Thyroid gland (tissue), 4 donors: ENCODE results near the gene DUOX1. TPM values are rescaled to one million over a fixed set of nuclear protein-coding genes. Genes with fewer than 3 reads are reported as not detected.

Experiments
- DNase-seq, 2 donors: peaks; one replicate each; pipeline ENCODE4 v3.0.0-alpha.2; 2019
- H3K27ac ChIP-seq, 3 donors: fragments of 200-600 bp; sonication (generic); 1 replicate in 2 of 3; 2 replicates in 1 of 3; pipeline ENCODE4 v1.5.1; 2016 to 2019; ENCODE audit warnings: mild to moderate bottlenecking in 1 of 3, moderate library complexity in 1 of 3
- H3K27me3 ChIP-seq: fragments of 200-600 bp; sonication (generic); one replicate; pipeline ENCODE4 v1.5.1; 2019
- H3K36me3 ChIP-seq, 2 donors: fragments of 200-600 bp; sonication (generic); one replicate each; pipeline ENCODE4 v1.5.1; 2016 to 2019
- H3K4me1 ChIP-seq, 2 donors: fragments of 200-600 bp; sonication (generic); one replicate each; pipeline ENCODE4 v1.5.1; 2017 to 2019
- H3K4me3 ChIP-seq, 3 donors: fragments of 200-600 bp; sonication (generic); replicated peaks in 1 of 3; 1 replicate in 2 of 3; 2 replicates in 1 of 3; pipeline ENCODE4 v1.5.1; 2016; ENCODE audit warnings: mild to moderate bottlenecking in 1 of 3
- H3K9me3 ChIP-seq: fragments of 200-600 bp; sonication (generic); one replicate; pipeline ENCODE4 v1.5.1; 2017
- POLR2A ChIP-seq, 2 donors: fragments of 450-650 bp; IDR thresholded peaks; one replicate each; pipeline ENCODE4 v1.6.1; 2017; ENCODE audit warnings: antibody characterized with exemption in 2 of 2, mild to moderate bottlenecking in 2 of 2, moderate library complexity in 1 of 2
- WGBS, 2 donors: methylation state at CpG; one replicate each; pipeline ENCODE4 v1.1.5; 2017; 5-methylcytosine and 5-hydroxymethylcytosine counted together
- intact Hi-C: fragments of 100-400 bp; cut with DNase I; formaldehyde crosslinking; loops from one replicate; pipeline ENCODE4 v1.15.1; 2023
- total RNA-seq, 4 donors: library from RNA; depleted of rRNA; stranded (reverse); fragments of >200 nt; gene quantifications; one replicate each; pipeline ENCODE4 v1.2.3, GENCODE V29; 2016
- TF ChIP-seq, protein P1 (sequence below), 6 experiments: fragments of 200-600 bp in 3 of 6; fragments of 450-650 bp in 3 of 6; sonication (generic) in 3 of 6; IDR thresholded peaks; one replicate each; pipeline ENCODE4 v1.5.1; 2016 to 2019; ENCODE audit warnings: antibody characterized with exemption in 6 of 6, mild to moderate bottlenecking in 2 of 6, inconsistent platforms in 1 of 6, moderate library complexity in 1 of 6

The DUOX1 gene
- total RNA-seq, 4 donors from 2014 or later: 132 to 313 (median 234) TPM

DNA sequence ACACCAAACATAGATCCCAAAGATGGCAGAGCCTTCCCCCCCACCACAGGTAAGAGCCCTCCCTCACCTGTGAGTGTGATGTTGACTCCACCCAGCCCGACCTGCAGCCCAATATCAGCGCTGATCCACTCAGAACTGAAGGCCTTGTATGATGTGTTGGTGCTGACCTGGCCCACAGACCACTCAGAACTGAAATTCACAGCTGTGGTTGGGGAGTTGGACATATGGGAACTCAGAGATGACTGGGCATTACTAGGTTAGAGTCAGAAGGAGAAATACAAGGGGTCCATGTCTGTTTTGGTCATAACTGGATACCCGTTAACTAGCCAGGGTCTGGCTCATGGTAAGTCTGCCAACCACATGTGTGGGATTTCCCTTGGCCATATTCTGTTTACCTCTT, 8.8 kb upstream of the DUOX1 start:
- Histone ChIP-seq H3K27ac (peak overlapping the region in 2 of 3 donors; percentile 82 to 97), H3K4me1 (peaks cover 41 to 57% of the 10 kb centered on the region in 2 donors), H3K9me3 (no peaks in the 10 kb centered on the region), H3K4me3 (no peak overlapping the region), H3K27me3 (no peaks in the 10 kb centered on the region), H3K36me3 (no peaks in the 10 kb centered on the region)
- intact Hi-C loops: no loop called here
- TF ChIP-seq POLR2A (IDR thresholded peaks at IDR 0.05): no peak
- TF ChIP-seq, protein P1, sequence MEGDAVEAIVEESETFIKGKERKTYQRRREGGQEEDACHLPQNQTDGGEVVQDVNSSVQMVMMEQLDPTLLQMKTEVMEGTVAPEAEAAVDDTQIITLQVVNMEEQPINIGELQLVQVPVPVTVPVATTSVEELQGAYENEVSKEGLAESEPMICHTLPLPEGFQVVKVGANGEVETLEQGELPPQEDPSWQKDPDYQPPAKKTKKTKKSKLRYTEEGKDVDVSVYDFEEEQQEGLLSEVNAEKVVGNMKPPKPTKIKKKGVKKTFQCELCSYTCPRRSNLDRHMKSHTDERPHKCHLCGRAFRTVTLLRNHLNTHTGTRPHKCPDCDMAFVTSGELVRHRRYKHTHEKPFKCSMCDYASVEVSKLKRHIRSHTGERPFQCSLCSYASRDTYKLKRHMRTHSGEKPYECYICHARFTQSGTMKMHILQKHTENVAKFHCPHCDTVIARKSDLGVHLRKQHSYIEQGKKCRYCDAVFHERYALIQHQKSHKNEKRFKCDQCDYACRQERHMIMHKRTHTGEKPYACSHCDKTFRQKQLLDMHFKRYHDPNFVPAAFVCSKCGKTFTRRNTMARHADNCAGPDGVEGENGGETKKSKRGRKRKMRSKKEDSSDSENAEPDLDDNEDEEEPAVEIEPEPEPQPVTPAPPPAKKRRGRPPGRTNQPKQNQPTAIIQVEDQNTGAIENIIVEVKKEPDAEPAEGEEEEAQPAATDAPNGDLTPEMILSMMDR (IDR thresholded peaks at IDR 0.05): no peak
- WGBS, 2 donors: 97 to 99% methylated on average over 3 of the region's 3 CpGs
- DNase-seq: no peak

DNA sequence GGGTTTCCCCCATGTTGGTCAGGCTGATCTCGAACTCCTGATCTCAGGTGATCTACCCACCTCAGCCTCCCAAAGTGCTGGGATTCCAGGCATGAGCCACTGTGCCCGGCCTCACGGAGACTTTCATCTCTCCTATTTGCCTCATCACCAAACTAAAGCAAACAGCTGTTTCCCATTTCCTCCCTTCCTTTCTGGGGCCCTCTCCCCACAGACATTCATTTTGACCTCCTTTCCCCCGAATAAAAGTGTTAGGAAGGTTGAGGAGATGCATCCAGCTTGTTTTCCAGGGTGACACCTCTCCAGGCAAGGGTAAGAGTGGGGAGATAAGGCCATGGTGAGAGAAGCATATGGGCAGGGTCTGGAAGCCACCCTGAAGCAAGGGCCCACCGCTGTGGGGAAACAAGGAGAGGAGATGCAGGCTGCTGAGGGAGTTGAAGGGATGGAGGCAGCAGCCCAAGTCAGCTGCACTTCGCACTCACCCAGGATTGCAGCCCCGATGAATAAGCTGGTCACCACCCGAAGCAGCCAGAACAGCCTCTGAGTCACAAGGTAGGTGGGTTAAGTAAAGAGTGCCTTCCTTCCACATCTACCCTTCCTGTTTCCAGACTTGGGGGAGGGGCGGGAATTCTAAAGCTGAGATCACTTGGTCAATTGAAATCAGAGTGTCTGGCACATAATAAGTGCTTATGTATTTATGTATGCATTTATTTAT, 7.9 kb upstream of the DUOX1 start:
- peak; percentile 29 to 34 for DNase-seq
- no peak overlapping the region for H3K4me3 ChIP-seq
- 74 to 80% methylated on average over 9 of the region's 9 CpGs for WGBS, 2 donors
- H3K9me3 ChIP-seq: no peaks in the 10 kb centered on the region
- H3K27me3 ChIP-seq: no peaks in the 10 kb centered on the region
- H3K27ac ChIP-seq: peak overlapping the region; percentile 82 to 97 (median 94)
- peaks cover 37 to 51% of the 10 kb centered on the region in 2 donors for H3K4me1 ChIP-seq
- H3K36me3 ChIP-seq: no peaks in the 10 kb centered on the region
- intact Hi-C loops: no loop called here
- TF ChIP-seq, protein P1 (IDR thresholded peaks at IDR 0.05): no peak
- no peak for TF ChIP-seq POLR2A (IDR thresholded peaks at IDR 0.05)

DNA sequence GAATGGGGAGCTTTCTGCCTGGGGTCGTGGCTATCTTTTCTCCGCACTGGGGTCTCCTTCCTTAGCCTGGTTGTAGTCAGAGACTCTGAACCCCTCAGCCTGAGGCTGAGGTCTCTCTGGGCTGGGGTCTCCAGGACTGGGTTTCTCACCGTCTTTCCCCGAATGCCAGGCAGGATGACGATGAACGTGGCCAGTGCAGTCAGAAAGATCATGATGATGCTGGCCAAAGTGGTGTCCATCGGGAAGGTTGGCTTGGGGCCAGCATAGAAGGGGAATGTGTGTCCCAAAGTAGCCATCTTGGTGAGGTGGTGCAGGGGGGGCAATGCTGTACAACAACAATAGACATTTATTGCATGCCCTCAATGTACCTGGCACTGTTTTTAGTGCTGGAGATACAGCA, 7.1 kb upstream of the DUOX1 start:
- Histone ChIP-seq H3K36me3 (no peaks in the 10 kb centered on the region), H3K9me3 (no peaks in the 10 kb centered on the region), H3K4me1 (peaks cover 37 to 43% of the 10 kb centered on the region in 2 donors), H3K27ac (peak overlapping the region; percentile 82 to 97 (median 94)), H3K4me3 (no peak overlapping the region), H3K27me3 (no peaks in the 10 kb centered on the region)
- 78 to 82% methylated on average over 7 of the region's 7 CpGs for WGBS, 2 donors
- no peak for TF ChIP-seq POLR2A (IDR thresholded peaks at IDR 0.05)
- TF ChIP-seq, protein P1 (IDR thresholded peaks at IDR 0.05): no peak
- peak in 1 of 2 donors; percentile 33 for DNase-seq
- intact Hi-C loops: no loop called here

DNA sequence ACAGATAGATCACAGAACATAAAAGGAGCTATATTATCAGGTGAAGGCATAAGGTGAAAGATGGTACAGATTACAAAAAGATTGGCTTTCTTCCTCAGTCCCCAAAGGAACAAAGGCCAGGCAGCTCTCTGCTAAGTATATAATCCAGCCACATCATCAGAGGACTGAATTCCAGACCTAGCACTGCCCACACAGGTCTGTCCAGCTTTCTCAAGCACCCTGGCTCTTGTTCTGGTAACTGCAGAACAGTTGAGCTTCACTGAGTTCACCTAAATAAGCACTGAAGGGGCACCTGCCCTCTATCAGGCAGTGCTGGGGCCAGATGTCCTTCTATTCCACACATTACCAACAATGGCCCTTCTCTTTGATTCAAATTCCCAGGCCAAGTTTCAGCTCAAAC, 6.4 kb upstream of the DUOX1 start:
- no peak overlapping the region for H3K4me3 ChIP-seq
- intact Hi-C loops: no loop called here
- TF ChIP-seq, protein P1 (IDR thresholded peaks at IDR 0.05): peak in 2 of 6 experiments; percentile 25 to 26
- TF ChIP-seq POLR2A (IDR thresholded peaks at IDR 0.05): peak in 1 of 2 donors; percentile 51
- no peaks in the 10 kb centered on the region for H3K9me3 ChIP-seq
- peak overlapping the region; percentile 82 to 97 (median 94) for H3K27ac ChIP-seq
- no peaks in the 10 kb centered on the region for H3K36me3 ChIP-seq
- peak; percentile 95 for DNase-seq
- H3K27me3 ChIP-seq: no peaks in the 10 kb centered on the region
- H3K4me1 ChIP-seq: peaks cover 41 to 47% of the 10 kb centered on the region in 2 donors

DNA sequence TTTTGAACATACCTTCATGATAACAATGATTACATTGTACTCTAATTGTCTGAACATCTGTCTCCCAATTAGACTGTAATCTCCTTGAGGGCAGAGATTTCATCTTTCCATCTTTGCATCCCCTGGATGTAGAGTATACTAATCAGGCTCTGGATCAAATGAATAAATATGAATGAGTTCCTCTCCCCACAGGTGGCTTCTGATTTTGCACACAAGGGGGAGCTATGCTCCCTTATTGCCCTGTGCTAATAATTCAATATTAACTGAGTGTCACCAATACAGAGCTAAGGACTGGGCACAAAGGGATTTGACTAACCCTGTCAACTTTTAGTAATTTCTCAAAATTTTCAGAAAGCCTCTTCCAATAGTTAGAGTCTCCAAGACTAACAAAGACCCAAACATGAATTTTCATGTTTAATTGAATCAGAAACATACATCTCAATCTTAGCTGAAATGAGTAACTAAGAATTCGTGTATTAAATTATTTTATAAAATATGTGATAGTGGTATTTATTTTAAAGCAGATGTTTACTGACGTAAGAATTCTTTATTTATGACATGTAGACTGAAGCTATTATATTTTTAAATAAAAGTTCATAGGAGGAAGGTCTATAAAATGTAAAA, 3.1 kb upstream of the DUOX1 start:
- Histone ChIP-seq H3K36me3 (no peaks in the 10 kb centered on the region), H3K4me3 (no peak overlapping the region), H3K27me3 (no peaks in the 10 kb centered on the region), H3K9me3 (no peaks in the 10 kb centered on the region), H3K4me1 (peaks cover 52 to 60% of the 10 kb centered on the region in 2 donors), H3K27ac (peak overlapping the region; percentile 0 to 82 (median 80))
- DNase-seq: peak; percentile 30 to 31
- intact Hi-C loops: no loop called here
- 77 to 79% methylated on average over 2 of the region's 2 CpGs for WGBS, 2 donors
- no peak for TF ChIP-seq POLR2A (IDR thresholded peaks at IDR 0.05)
- TF ChIP-seq, protein P1 (IDR thresholded peaks at IDR 0.05): peak in 5 of 6 experiments; percentile 25 to 57 (median 52)
